Measurements from ENCODE around the gene TMEM163. TPM values are rescaled to one million over a fixed set of nuclear protein-coding genes. Genes with fewer than 3 reads are reported as not detected.

The TMEM163 gene
- total RNA-seq, 1 experiment from 2014 or later: 0.94 TPM

DNA sequence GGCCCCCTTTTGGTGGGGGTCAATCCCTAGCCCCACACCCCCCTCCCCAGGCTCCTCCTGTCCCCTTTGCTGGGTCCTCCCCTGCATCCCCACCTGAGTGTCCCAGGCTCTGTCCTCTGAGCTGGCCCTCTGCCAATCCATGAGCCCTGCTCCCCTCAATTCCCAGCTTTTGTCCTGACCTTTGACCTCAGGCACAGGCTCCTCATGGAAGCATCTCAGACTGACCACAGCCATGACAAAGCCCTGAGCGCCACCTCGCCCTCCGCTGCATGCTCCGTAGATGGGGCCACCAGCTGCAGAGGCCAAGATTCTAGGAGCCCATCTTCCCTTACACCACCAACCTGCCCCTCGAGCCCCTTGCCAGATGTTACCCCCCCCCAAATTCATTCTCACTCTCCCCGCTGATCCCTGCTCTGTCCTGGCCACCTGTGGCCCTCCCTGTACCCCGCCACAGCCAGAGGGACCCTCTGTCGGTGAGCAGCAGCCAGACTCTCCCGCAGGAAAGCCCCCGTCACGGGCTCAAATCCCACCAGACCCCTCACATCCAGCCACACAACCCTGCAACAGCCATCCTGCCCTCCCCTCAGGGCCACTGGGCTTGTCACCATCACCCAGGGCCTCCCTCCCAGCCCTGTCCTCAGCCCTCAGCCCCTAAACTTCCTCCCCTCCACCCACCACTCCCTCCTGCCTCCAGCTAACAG, 258.9 kb downstream of the TMEM163 start:
- Mint-ChIP-seq H3K27me3 (ENCODE audit: low read depth) (no peaks in the 10 kb centered on the region), H3K36me3 (no peaks in the 10 kb centered on the region), H3K4me3 (no peak overlapping the region), H3K27ac (no peak overlapping the region; the same call in 1 of the 2 replicates), H3K9me3 (no peaks in the 10 kb centered on the region), H3K4me1 (peaks cover 5% of the 10 kb centered on the region; the same call in 1 of the 2 replicates)
- ChIA-PET POLR2A (interaction anchor here (0.6 kb wide), 1 partner anchor 60 kb away, joined by 3 read pairs; no protein-coding TSS in a partner anchor), CTCF (interaction anchor here (0.6 to 4.2 kb wide), 21 partner anchors 9 to 573 kb away, joined by 3 to 75 read pairs (median 4); partner anchors contain the start of gene TMEM163)
- TF ChIP-seq ZBTB21 (CRISPR knock-in tag; IDR thresholded peaks at IDR 0.05; ENCODE audit: borderline replicate concordance) (no peak; the same call in 1 of the 2 replicates), ZNF232 (CRISPR knock-in tag; IDR thresholded peaks at IDR 0.05) (no peak), NFE2L1 (CRISPR knock-in tag; IDR thresholded peaks at IDR 0.05) (no peak)
- TF ChIP-seq, protein P1, sequence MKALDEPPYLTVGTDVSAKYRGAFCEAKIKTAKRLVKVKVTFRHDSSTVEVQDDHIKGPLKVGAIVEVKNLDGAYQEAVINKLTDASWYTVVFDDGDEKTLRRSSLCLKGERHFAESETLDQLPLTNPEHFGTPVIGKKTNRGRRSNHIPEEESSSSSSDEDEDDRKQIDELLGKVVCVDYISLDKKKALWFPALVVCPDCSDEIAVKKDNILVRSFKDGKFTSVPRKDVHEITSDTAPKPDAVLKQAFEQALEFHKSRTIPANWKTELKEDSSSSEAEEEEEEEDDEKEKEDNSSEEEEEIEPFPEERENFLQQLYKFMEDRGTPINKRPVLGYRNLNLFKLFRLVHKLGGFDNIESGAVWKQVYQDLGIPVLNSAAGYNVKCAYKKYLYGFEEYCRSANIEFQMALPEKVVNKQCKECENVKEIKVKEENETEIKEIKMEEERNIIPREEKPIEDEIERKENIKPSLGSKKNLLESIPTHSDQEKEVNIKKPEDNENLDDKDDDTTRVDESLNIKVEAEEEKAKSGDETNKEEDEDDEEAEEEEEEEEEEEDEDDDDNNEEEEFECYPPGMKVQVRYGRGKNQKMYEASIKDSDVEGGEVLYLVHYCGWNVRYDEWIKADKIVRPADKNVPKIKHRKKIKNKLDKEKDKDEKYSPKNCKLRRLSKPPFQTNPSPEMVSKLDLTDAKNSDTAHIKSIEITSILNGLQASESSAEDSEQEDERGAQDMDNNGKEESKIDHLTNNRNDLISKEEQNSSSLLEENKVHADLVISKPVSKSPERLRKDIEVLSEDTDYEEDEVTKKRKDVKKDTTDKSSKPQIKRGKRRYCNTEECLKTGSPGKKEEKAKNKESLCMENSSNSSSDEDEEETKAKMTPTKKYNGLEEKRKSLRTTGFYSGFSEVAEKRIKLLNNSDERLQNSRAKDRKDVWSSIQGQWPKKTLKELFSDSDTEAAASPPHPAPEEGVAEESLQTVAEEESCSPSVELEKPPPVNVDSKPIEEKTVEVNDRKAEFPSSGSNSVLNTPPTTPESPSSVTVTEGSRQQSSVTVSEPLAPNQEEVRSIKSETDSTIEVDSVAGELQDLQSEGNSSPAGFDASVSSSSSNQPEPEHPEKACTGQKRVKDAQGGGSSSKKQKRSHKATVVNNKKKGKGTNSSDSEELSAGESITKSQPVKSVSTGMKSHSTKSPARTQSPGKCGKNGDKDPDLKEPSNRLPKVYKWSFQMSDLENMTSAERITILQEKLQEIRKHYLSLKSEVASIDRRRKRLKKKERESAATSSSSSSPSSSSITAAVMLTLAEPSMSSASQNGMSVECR (CRISPR knock-in tag; IDR thresholded peaks at IDR 0.05; ENCODE audit: borderline replicate concordance): no peak
- ATAC-seq: no peak
- no peak for DNase-seq (ENCODE audit: low spot score)

DNA sequence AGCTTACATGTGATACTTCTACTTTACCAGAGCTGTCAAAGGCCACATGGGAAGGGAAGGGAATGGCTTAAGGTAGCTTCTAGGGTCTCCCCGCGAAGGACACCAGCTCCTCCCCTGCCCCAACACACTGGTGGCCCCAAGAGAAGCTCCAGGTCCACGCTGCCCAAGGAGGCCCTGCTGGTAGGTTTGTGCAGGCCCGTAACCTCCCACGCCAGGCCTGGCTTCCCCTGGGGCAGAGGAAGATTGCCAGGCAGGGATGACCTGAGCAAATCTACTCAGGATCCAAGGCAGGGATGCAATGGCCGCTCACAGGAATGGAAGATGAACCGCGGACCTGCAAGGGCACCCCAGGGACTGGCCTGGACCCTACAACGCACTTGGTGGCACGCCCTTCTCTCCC, 259.9 kb downstream of the TMEM163 start:
- peaks cover 5% of the 10 kb centered on the region; the same call in 1 of the 2 replicates for H3K4me1 Mint-ChIP-seq
- no peaks in the 10 kb centered on the region for H3K36me3 Mint-ChIP-seq
- POLR2A ChIA-PET: no interaction called here
- CTCF ChIA-PET: interaction anchor here (4.2 kb wide), 1 partner anchor 8 kb away, joined by 75 read pairs; no protein-coding TSS in a partner anchor
- ATAC-seq: no peak
- TF ChIP-seq, protein P2, sequence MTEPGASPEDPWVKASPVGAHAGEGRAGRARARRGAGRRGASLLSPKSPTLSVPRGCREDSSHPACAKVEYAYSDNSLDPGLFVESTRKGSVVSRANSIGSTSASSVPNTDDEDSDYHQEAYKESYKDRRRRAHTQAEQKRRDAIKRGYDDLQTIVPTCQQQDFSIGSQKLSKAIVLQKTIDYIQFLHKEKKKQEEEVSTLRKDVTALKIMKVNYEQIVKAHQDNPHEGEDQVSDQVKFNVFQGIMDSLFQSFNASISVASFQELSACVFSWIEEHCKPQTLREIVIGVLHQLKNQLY (CRISPR knock-in tag; IDR thresholded peaks at IDR 0.05): no peak
- no peak for TF ChIP-seq SOX15 (CRISPR knock-in tag; IDR thresholded peaks at IDR 0.05)
- TF ChIP-seq, protein P3, sequence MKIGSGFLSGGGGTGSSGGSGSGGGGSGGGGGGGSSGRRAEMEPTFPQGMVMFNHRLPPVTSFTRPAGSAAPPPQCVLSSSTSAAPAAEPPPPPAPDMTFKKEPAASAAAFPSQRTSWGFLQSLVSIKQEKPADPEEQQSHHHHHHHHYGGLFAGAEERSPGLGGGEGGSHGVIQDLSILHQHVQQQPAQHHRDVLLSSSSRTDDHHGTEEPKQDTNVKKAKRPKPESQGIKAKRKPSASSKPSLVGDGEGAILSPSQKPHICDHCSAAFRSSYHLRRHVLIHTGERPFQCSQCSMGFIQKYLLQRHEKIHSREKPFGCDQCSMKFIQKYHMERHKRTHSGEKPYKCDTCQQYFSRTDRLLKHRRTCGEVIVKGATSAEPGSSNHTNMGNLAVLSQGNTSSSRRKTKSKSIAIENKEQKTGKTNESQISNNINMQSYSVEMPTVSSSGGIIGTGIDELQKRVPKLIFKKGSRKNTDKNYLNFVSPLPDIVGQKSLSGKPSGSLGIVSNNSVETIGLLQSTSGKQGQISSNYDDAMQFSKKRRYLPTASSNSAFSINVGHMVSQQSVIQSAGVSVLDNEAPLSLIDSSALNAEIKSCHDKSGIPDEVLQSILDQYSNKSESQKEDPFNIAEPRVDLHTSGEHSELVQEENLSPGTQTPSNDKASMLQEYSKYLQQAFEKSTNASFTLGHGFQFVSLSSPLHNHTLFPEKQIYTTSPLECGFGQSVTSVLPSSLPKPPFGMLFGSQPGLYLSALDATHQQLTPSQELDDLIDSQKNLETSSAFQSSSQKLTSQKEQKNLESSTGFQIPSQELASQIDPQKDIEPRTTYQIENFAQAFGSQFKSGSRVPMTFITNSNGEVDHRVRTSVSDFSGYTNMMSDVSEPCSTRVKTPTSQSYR (CRISPR knock-in tag; IDR thresholded peaks at IDR 0.05): no peak
- no peak for TF ChIP-seq ZNF671 (CRISPR knock-in tag; IDR thresholded peaks at IDR 0.05)
- TF ChIP-seq, protein P4, sequence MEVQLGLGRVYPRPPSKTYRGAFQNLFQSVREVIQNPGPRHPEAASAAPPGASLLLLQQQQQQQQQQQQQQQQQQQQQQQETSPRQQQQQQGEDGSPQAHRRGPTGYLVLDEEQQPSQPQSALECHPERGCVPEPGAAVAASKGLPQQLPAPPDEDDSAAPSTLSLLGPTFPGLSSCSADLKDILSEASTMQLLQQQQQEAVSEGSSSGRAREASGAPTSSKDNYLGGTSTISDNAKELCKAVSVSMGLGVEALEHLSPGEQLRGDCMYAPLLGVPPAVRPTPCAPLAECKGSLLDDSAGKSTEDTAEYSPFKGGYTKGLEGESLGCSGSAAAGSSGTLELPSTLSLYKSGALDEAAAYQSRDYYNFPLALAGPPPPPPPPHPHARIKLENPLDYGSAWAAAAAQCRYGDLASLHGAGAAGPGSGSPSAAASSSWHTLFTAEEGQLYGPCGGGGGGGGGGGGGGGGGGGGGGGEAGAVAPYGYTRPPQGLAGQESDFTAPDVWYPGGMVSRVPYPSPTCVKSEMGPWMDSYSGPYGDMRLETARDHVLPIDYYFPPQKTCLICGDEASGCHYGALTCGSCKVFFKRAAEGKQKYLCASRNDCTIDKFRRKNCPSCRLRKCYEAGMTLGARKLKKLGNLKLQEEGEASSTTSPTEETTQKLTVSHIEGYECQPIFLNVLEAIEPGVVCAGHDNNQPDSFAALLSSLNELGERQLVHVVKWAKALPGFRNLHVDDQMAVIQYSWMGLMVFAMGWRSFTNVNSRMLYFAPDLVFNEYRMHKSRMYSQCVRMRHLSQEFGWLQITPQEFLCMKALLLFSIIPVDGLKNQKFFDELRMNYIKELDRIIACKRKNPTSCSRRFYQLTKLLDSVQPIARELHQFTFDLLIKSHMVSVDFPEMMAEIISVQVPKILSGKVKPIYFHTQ (CRISPR knock-in tag; IDR thresholded peaks at IDR 0.05): no peak
- TF ChIP-seq, protein P1 (CRISPR knock-in tag; IDR thresholded peaks at IDR 0.05; ENCODE audit: borderline replicate concordance): no peak
- TF ChIP-seq, protein P5, sequence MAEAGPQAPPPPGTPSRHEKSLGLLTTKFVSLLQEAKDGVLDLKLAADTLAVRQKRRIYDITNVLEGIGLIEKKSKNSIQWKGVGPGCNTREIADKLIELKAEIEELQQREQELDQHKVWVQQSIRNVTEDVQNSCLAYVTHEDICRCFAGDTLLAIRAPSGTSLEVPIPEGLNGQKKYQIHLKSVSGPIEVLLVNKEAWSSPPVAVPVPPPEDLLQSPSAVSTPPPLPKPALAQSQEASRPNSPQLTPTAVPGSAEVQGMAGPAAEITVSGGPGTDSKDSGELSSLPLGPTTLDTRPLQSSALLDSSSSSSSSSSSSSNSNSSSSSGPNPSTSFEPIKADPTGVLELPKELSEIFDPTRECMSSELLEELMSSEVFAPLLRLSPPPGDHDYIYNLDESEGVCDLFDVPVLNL (CRISPR knock-in tag; IDR thresholded peaks at IDR 0.05; ENCODE audit: borderline replicate concordance, low read depth): no peak
- TF ChIP-seq, protein P6, sequence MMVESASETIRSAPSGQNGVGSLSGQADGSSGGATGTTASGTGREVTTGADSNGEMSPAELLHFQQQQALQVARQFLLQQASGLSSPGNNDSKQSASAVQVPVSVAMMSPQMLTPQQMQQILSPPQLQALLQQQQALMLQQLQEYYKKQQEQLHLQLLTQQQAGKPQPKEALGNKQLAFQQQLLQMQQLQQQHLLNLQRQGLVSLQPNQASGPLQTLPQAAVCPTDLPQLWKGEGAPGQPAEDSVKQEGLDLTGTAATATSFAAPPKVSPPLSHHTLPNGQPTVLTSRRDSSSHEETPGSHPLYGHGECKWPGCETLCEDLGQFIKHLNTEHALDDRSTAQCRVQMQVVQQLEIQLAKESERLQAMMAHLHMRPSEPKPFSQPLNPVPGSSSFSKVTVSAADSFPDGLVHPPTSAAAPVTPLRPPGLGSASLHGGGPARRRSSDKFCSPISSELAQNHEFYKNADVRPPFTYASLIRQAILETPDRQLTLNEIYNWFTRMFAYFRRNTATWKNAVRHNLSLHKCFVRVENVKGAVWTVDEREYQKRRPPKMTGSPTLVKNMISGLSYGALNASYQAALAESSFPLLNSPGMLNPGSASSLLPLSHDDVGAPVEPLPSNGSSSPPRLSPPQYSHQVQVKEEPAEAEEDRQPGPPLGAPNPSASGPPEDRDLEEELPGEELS (CRISPR knock-in tag; IDR thresholded peaks at IDR 0.05): no peak
- no peaks in the 10 kb centered on the region for H3K27me3 Mint-ChIP-seq (ENCODE audit: low read depth)
- no peak overlapping the region for H3K4me3 Mint-ChIP-seq
- no peak for DNase-seq (ENCODE audit: low spot score)
- no peaks in the 10 kb centered on the region for H3K9me3 Mint-ChIP-seq
- H3K27ac Mint-ChIP-seq: no peak overlapping the region

Data from WTC11 (cell line).